Measurements from ENCODE around the gene LINGO1. TPM values are rescaled to one million over a fixed set of nuclear protein-coding genes. Genes with fewer than 3 reads are reported as not detected.

LINGO1 gene
- polyA plus RNA-seq, 6 donors from 2014 or later = not detected

GRCh38 chr15:77599899-77600298, 32.8 kb downstream of the LINGO1 start:
- ATAC-seq (ENCODE audit: low read depth in 2 of 2) (no peak), DNase-seq (no peak)
- Mint-ChIP-seq H3K4me3 (no peak overlapping the region), H3K27ac (peak overlapping the region in 1 of 6 donors; percentile 33), H3K4me1 (peaks cover 6 to 9% (median 7%) of the 10 kb centered on the region in 3 donors), H3K27me3 (peaks cover 0 to 10% (median 4%) of the 10 kb centered on the region in 3 donors), H3K36me3 (no peaks in the 10 kb centered on the region), H3K9me3 (no peaks in the 10 kb centered on the region)

GRCh38 chr15:77599357-77599756, 33.4 kb downstream of the LINGO1 start:
- no peak for DNase-seq
- H3K9me3 Mint-ChIP-seq = no peaks in the 10 kb centered on the region
- no peak overlapping the region for H3K4me3 Mint-ChIP-seq
- ATAC-seq (ENCODE audit: low read depth in 2 of 2) = no peak
- H3K27ac Mint-ChIP-seq = no peak overlapping the region
- no peaks in the 10 kb centered on the region for H3K36me3 Mint-ChIP-seq
- H3K27me3 Mint-ChIP-seq = peaks cover 0 to 5% (median 0%) of the 10 kb centered on the region in 3 donors
- H3K4me1 Mint-ChIP-seq = peaks cover under 1 to 3% (median 1%) of the 10 kb centered on the region in 3 donors

GRCh38 chr15:77598644-77599043, 34.1 kb downstream of the LINGO1 start:
- Mint-ChIP-seq H3K4me1 (peaks cover 0 to 2% (median 0%) of the 10 kb centered on the region in 3 donors), H3K27me3 (peaks cover 0 to 5% (median 0%) of the 10 kb centered on the region in 3 donors), H3K4me3 (no peak overlapping the region), H3K27ac (no peak overlapping the region), H3K36me3 (no peaks in the 10 kb centered on the region), H3K9me3 (no peaks in the 10 kb centered on the region)
- DNase-seq = no peak
- no peak for ATAC-seq (ENCODE audit: low read depth in 2 of 2)

GRCh38 chr15:77597804-77598453, 34.8 kb downstream of the LINGO1 start:
- Mint-ChIP-seq H3K4me3 (no peak overlapping the region), H3K9me3 (no peaks in the 10 kb centered on the region), H3K4me1 (peaks cover 0 to 2% (median 0%) of the 10 kb centered on the region in 3 donors), H3K36me3 (no peaks in the 10 kb centered on the region), H3K27ac (no peak overlapping the region), H3K27me3 (peaks cover 0 to 5% (median 0%) of the 10 kb centered on the region in 3 donors)
- ATAC-seq (ENCODE audit: low read depth in 2 of 2) (no peak), DNase-seq (no peak)

GRCh38 chr15:77596821-77597803, 35.6 kb downstream of the LINGO1 start:
- Mint-ChIP-seq H3K9me3 (peaks cover 0 to 2% (median 0%) of the 10 kb centered on the region in 7 donors), H3K27me3 (peaks cover 0 to 6% (median 0%) of the 10 kb centered on the region in 3 donors), H3K4me1 (peaks cover 0 to 2% (median 0%) of the 10 kb centered on the region in 3 donors), H3K4me3 (no peak overlapping the region), H3K36me3 (no peaks in the 10 kb centered on the region), H3K27ac (no peak overlapping the region)
- ATAC-seq (ENCODE audit: low read depth in 2 of 2) (no peak), DNase-seq (no peak)

GRCh38 chr15:77595231-77595630, 37.5 kb downstream of the LINGO1 start:
- ATAC-seq (ENCODE audit: low read depth in 2 of 2) = no peak
- Mint-ChIP-seq H3K4me1 (peaks cover 0 to 2% (median 0%) of the 10 kb centered on the region in 3 donors), H3K9me3 (peaks cover 0 to 2% (median 0%) of the 10 kb centered on the region in 7 donors), H3K27me3 (peaks cover 0 to 9% (median 8%) of the 10 kb centered on the region in 3 donors), H3K27ac (no peak overlapping the region), H3K4me3 (no peak overlapping the region), H3K36me3 (no peaks in the 10 kb centered on the region)
- no peak for DNase-seq

GRCh38 chr15:77592758-77593157, 40.0 kb downstream of the LINGO1 start:
- Mint-ChIP-seq H3K36me3 (no peaks in the 10 kb centered on the region), H3K9me3 (peaks cover 0 to 2% (median 0%) of the 10 kb centered on the region in 7 donors), H3K27me3 (peaks cover 0 to 24% (median 21%) of the 10 kb centered on the region in 3 donors), H3K4me3 (no peak overlapping the region), H3K27ac (no peak overlapping the region), H3K4me1 (no peaks in the 10 kb centered on the region)
- DNase-seq = no peak
- ATAC-seq (ENCODE audit: low read depth in 2 of 2) = no peak

GRCh38 chr15:77591968-77592613, 40.6 kb downstream of the LINGO1 start:
- Mint-ChIP-seq H3K36me3 (no peaks in the 10 kb centered on the region), H3K27ac (no peak overlapping the region), H3K9me3 (peaks cover 0 to 2% (median 0%) of the 10 kb centered on the region in 7 donors), H3K4me1 (no peaks in the 10 kb centered on the region), H3K4me3 (no peak overlapping the region), H3K27me3 (peaks cover 0 to 25% (median 24%) of the 10 kb centered on the region in 3 donors)
- DNase-seq = no peak
- no peak for ATAC-seq (ENCODE audit: low read depth in 2 of 2)

- H3K9me3 Mint-ChIP-seq = peaks cover 0 to 2% (median 0%) of the 10 kb centered on the region in 7 donors
- no peak for DNase-seq
- H3K4me3 Mint-ChIP-seq = no peak overlapping the region
- H3K27ac Mint-ChIP-seq = peak overlapping the region in 1 of 6 donors; percentile 29
- no peaks in the 10 kb centered on the region for H3K36me3 Mint-ChIP-seq
- H3K4me1 Mint-ChIP-seq = no peaks in the 10 kb centered on the region
- no peak for ATAC-seq (ENCODE audit: low read depth in 2 of 2)
- peaks cover 0 to 37% (median 34%) of the 10 kb centered on the region in 3 donors for H3K27me3 Mint-ChIP-seq
Observed at GRCh38 chr15:77589839-77590238, 42.9 kb downstream of the LINGO1 start.

- ATAC-seq (ENCODE audit: low read depth in 2 of 2) (no peak), DNase-seq (no peak)
- H3K9me3 Mint-ChIP-seq = peaks cover 0 to 2% (median 0%) of the 10 kb centered on the region in 7 donors
- no peak overlapping the region for H3K27ac Mint-ChIP-seq
- H3K27me3 Mint-ChIP-seq = peaks cover 0 to 45% (median 40%) of the 10 kb centered on the region in 3 donors
- no peak overlapping the region for H3K4me3 Mint-ChIP-seq
- H3K36me3 Mint-ChIP-seq = no peaks in the 10 kb centered on the region
- H3K4me1 Mint-ChIP-seq = no peaks in the 10 kb centered on the region
Observed at GRCh38 chr15:77588126-77588525, 44.6 kb downstream of the LINGO1 start.

GRCh38 chr15:77584691-77585090, 48.0 kb downstream of the LINGO1 start:
- no peak for ATAC-seq (ENCODE audit: low read depth in 2 of 2)
- H3K9me3 Mint-ChIP-seq = no peaks in the 10 kb centered on the region
- peaks cover 4 to 36% (median 30%) of the 10 kb centered on the region in 3 donors for H3K27me3 Mint-ChIP-seq
- DNase-seq = no peak
- H3K4me1 Mint-ChIP-seq = peaks cover 5 to 16% (median 6%) of the 10 kb centered on the region in 3 donors
- H3K4me3 Mint-ChIP-seq = no peak overlapping the region
- H3K36me3 Mint-ChIP-seq = no peaks in the 10 kb centered on the region
- peak overlapping the region in 1 of 6 donors; percentile 20 for H3K27ac Mint-ChIP-seq

- Mint-ChIP-seq H3K4me1 (peaks cover 5 to 16% (median 6%) of the 10 kb centered on the region in 3 donors), H3K9me3 (no peaks in the 10 kb centered on the region), H3K27ac (peak overlapping the region in 1 of 6 donors; percentile 20), H3K27me3 (peaks cover 4 to 36% (median 25%) of the 10 kb centered on the region in 3 donors), H3K36me3 (no peaks in the 10 kb centered on the region), H3K4me3 (no peak overlapping the region)
- DNase-seq (no peak), ATAC-seq (ENCODE audit: low read depth in 2 of 2) (no peak)
Observed at GRCh38 chr15:77584201-77584600, 48.5 kb downstream of the LINGO1 start.

GRCh38 chr15:77582763-77583162, 49.9 kb downstream of the LINGO1 start:
- H3K36me3 Mint-ChIP-seq = no peaks in the 10 kb centered on the region
- H3K9me3 Mint-ChIP-seq = no peaks in the 10 kb centered on the region
- no peak overlapping the region for H3K4me3 Mint-ChIP-seq
- ATAC-seq (ENCODE audit: low read depth in 2 of 2) (no peak), DNase-seq (no peak)
- H3K27ac Mint-ChIP-seq = no peak overlapping the region
- peaks cover 4 to 24% (median 16%) of the 10 kb centered on the region in 3 donors for H3K27me3 Mint-ChIP-seq
- peaks cover 5 to 16% (median 12%) of the 10 kb centered on the region in 3 donors for H3K4me1 Mint-ChIP-seq
